ENCODE data around the gene PPP1R8. TPM values are rescaled to one million over a fixed set of nuclear protein-coding genes. Genes with fewer than 3 reads are reported as not detected.

PPP1R8 gene
- total and polyA plus RNA-seq, 9 of the 15 experiments (the other 6 are each of a cell fraction or from before 2014, with no cell fraction given): 16.2 to 107 (median 75.3) TPM

DNA sequence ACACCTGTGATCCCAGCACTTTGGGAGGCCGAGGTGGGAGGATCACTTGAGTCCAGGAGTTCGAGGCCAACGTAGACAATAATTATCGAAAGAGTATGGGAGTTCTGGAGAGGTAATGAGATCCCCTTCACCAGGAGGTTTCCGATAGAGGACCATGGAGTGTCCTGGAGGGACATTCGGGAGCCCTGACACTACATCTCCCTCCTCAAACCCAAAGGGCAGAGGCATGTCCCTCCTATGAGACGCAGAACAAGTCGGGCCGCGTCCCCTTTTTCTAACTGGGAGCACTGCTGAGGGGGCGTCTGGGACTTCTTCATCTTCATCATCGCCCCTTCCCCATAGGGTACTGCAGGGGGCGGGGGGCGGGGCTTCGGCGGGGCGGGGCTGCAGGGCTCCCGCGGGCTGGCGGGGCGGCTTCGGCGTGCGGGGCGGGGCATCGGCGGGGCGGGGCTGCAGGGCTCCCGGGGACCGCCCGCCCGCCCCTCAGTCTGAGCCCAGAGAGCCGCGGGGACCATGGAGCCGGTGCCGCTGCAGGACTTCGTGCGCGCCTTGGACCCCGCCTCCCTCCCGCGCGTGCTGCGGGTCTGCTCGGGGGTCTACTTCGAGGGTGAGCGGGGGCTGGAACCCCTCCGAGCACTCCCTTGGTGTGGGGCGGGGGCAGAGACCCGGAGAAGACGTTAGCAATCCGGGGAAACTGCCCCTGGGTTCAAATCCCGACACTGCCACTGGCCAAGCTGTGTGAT, 41.6 kb downstream of the PPP1R8 start, which contains the start of gene THEMIS2 (continued):
- TF ChIP-seq, protein P1, sequence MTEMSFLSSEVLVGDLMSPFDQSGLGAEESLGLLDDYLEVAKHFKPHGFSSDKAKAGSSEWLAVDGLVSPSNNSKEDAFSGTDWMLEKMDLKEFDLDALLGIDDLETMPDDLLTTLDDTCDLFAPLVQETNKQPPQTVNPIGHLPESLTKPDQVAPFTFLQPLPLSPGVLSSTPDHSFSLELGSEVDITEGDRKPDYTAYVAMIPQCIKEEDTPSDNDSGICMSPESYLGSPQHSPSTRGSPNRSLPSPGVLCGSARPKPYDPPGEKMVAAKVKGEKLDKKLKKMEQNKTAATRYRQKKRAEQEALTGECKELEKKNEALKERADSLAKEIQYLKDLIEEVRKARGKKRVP (CRISPR knock-in tag; IDR thresholded peaks at IDR 0.05): no peak
- TF ChIP-seq ZNF140 (CRISPR knock-in tag; IDR thresholded peaks at IDR 0.05): no peak
- TF ChIP-seq, protein P2, sequence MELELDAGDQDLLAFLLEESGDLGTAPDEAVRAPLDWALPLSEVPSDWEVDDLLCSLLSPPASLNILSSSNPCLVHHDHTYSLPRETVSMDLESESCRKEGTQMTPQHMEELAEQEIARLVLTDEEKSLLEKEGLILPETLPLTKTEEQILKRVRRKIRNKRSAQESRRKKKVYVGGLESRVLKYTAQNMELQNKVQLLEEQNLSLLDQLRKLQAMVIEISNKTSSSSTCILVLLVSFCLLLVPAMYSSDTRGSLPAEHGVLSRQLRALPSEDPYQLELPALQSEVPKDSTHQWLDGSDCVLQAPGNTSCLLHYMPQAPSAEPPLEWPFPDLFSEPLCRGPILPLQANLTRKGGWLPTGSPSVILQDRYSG (tag; conservative IDR thresholded peaks at IDR 0.05; ENCODE audit: low read depth): no peak
- TF ChIP-seq NR0B1 (IDR thresholded peaks at IDR 0.05; ENCODE audit: partially characterized antibody): no peak
- TF ChIP-seq NKRF (IDR thresholded peaks at IDR 0.05; ENCODE audit: borderline replicate concordance): 0 out of 2 replicates have a peak, but pooled peaks have one; percentile 13
- no peak for TF ChIP-seq SNIP1 (IDR thresholded peaks at IDR 0.05; ENCODE audit: low read depth)
- no peak for TF ChIP-seq NFXL1 (CRISPR knock-in tag; IDR thresholded peaks at IDR 0.05)
- peak; percentile 85; the same call in 1 of the 2 replicates for TF ChIP-seq KDM2B (CRISPR knock-in tag; IDR thresholded peaks at IDR 0.05)
- no peak for TF ChIP-seq RFX7 (CRISPR knock-in tag; IDR thresholded peaks at IDR 0.05)
- no peak for TF ChIP-seq ETV6 (IDR thresholded peaks at IDR 0.05; ENCODE audit: borderline replicate concordance in 1 of 2, low read depth in 2 of 2, low read length in 1 of 2)
- no peak for TF ChIP-seq ETV6 (CRISPR knock-in tag; IDR thresholded peaks at IDR 0.05; ENCODE audit: borderline replicate concordance)
- no peak for TF ChIP-seq ZBTB2 (IDR thresholded peaks at IDR 0.05)
- TF ChIP-seq CSDE1 (IDR thresholded peaks at IDR 0.05): no peak
- TF ChIP-seq GTF2F1 (IDR thresholded peaks at IDR 0.05; ENCODE audit: low read depth, low read length): no peak
- TF ChIP-seq POLR2B (IDR thresholded peaks at IDR 0.05; ENCODE audit: low read depth, partially characterized antibody): peak; percentile 53
- no peak for TF ChIP-seq ZBTB12 (CRISPR knock-in tag; IDR thresholded peaks at IDR 0.05)
- no peak for TF ChIP-seq RHOXF2B (CRISPR knock-in tag; conservative IDR thresholded peaks at IDR 0.05)

Measured in K562 (cell line).